HG03095 (cell line): ENCODE measurements around the gene CCDC107.
A peak's percentile ranks its signal among the peaks of the same experiment; 100 is the strongest.
"Not testable (repeated sequence)": the region's sequence is repeated elsewhere in the genome, so short reads cannot be mapped to it uniquely, and the experiment has no call there.

Experiments
- ATAC-seq: cut with Tn5 transposase; IDR thresholded peaks from one replicate; pipeline ENCODE4 v1.9.1; 2021; ENCODE audit warnings: moderate library complexity; ENCODE audit not compliant: unreplicated experiment

Gene CCDC107

GRCh38 chr9:35637427-35637955 is 20.6 kb upstream of the CCDC107 start:
- not testable (repeated sequence) for ATAC-seq

- ATAC-seq = not testable (repeated sequence)
These were observed 19.3 kb upstream of the CCDC107 start for GRCh38 chr9:35638751-35639150.

- not testable (repeated sequence) for ATAC-seq
These were observed 18.9 kb upstream of the CCDC107 start for GRCh38 chr9:35639225-35639624.

GRCh38 chr9:35639631-35640030 is 18.5 kb upstream of the CCDC107 start:
- no peak for ATAC-seq

GRCh38 chr9:35640431-35640830 is 17.7 kb upstream of the CCDC107 start:
- not testable (repeated sequence) for ATAC-seq

GRCh38 chr9:35641478-35641877 is 16.6 kb upstream of the CCDC107 start:
- ATAC-seq = not testable (repeated sequence)

- ATAC-seq = no peak
These were observed 15.0 kb upstream of the CCDC107 start for GRCh38 chr9:35643046-35643445.

- ATAC-seq = not testable (repeated sequence)
These were observed 12.4 kb upstream of the CCDC107 start for GRCh38 chr9:35645736-35646135.

- no peak for ATAC-seq
These were observed 11.9 kb upstream of the CCDC107 start for GRCh38 chr9:35646153-35646532.

GRCh38 chr9:35646533-35647265 is 11.4 kb upstream of the CCDC107 start:
- peak; percentile 68 for ATAC-seq

GRCh38 chr9:35649431-35650340 is 8.4 kb upstream of the CCDC107 start:
- no peak for ATAC-seq

- no peak for ATAC-seq
These were observed 7.5 kb upstream of the CCDC107 start, which contains the start of gene SIT1 for GRCh38 chr9:35650341-35651158. SIT1 (minus strand) TSS chr9:35650931; CDS start chr9:35650853, 78 bp downstream.

GRCh38 chr9:35651956-35652828 is 5.9 kb upstream of the CCDC107 start:
- ATAC-seq = no peak

GRCh38 chr9:35652829-35653209 is 5.3 kb upstream of the CCDC107 start:
- no peak for ATAC-seq

- no peak for ATAC-seq
These were observed 4.5 kb upstream of the CCDC107 start for GRCh38 chr9:35653611-35654010.

- no peak for ATAC-seq
These were observed 1.7 kb upstream of the CCDC107 start for GRCh38 chr9:35656348-35656747.

- no peak for ATAC-seq
These were observed 1.1 kb upstream of the CCDC107 start for GRCh38 chr9:35656831-35657545.

GRCh38 chr9:35657546-35658136 is 451 bp upstream of the CCDC107 start, which contains the start of gene RMRP:
RMRP (minus strand) TSS chr9:35658019.
- ATAC-seq = peak; percentile 85

GRCh38 chr9:35658968-35659220 is 802 bp downstream of the CCDC107 start:
- no peak for ATAC-seq
